H4 (cell line): ENCODE results near the gene CD247. TPM values are rescaled to one million over a fixed set of nuclear protein-coding genes. Genes with fewer than 3 reads are reported as not detected.

Source experiments
- DNase-seq: peaks from one replicate; pipeline ENCODE4 v3.0.0-alpha.2; 2015; ENCODE audit warnings: low spot score
- total RNA-seq: library from RNA; depleted of rRNA; stranded (reverse); fragments of >200 nt; shearing (Covaris generic); gene quantifications from 2 replicates; pipeline ENCODE4 v1.2.3, GENCODE V29; 2014; rRNA removed

CD247 gene
- total RNA-seq, 1 experiment from 2014 or later, result not detected

GRCh38 chr1:167416506-167416905 is 101.8 kb downstream of the CD247 start:
- no peak for DNase-seq

DNA sequence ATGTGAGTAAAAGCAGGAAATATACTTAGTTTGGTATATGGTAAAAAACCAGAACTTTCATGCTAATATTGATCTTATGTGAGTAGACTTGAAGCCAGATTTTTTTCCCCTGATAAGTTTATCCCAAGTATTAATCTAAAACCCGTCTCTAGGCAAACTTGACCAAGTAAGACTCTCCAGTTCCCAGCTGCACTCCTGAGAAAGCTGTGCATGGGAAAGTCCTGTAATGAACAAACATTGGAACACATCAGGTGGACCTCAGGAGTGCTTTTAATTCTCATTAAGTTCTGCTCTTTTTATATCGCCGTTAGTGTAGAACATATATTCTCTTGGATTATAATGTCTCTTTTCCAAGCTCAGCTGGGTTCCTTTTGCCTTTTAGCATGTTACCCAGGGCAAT is 105.0 kb downstream of the CD247 start:
- DNase-seq, result no peak

GRCh38 chr1:167412920-167413319 is 105.4 kb downstream of the CD247 start:
- DNase-seq, result no peak

- DNase-seq, result no peak
Measured at GRCh38 chr1:167412072-167412471, 106.3 kb downstream of the CD247 start.

DNA sequence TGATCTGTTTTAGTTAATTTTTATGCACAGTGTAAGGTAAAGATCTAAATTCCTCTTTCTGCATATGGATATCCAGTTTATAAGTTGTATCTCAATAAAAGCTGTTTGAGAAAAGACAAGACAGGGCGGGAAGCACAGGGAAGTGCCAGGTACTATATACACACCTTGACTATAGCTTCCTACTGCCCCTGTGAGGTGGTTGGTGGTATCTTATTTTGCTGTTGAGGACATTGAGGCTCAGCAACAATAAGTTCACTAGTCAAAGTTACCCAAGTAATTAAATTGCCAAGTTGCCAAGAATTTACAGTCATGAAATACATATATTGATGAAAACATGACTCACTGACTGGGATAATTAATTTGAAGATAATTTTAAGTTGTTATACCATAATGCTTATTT is 109.1 kb downstream of the CD247 start:
- DNase-seq, result no peak

GRCh38 chr1:167408355-167408754 is 110.0 kb downstream of the CD247 start:
- DNase-seq, result no peak

DNA sequence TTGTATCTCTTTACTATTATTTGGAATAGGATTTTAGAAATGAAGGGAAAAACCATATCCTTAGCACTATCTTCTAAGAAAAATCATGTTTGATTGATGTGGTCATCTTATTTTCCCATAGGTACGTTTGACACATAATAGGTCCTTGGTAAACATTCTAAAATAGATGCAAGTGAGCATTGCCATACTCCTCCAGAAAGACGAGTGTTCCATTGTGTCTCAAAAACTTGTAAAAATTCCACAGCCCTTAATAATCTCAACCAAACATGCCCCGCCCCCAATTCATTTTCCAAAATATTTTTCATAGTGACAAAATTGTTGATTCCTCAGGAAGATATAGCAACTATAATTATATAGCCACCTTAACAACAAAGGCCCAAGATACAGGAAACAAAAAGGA is 113.4 kb downstream of the CD247 start:
- DNase-seq, result no peak

DNA sequence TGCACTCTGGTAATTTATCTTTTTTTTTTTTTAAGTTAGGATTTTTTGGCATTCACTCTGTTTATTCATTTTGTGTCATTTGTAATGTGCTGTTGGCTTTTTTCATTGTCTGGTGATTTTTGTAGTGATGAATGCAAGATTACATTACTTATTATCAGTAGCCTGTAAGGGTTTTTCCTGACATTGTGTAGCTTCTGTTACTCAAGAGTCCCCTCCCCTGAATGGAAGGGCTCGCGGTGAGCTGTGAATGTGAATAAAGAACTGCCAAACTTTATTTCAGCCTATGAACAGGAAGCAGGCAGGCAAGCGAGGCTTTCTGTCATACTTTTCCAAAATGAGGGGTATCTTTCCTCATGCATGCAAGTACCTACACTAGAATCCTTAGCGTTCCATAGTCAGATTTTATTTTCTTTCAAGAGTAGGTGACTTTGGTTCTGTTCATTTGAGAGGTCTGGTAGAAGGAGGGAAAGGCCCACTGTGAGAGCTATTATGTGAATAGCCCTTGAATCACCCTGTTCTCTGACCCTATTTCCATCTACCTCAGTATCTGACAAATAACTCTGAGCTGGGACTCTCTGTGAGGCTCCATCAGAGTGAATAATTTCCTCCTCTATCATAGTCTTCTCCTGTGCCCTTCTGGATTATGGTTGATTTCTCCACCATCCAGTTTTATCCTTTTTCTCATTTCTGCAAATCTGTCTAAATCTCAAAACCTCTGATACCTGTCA is 114.0 kb downstream of the CD247 start:
- no peak for DNase-seq

- DNase-seq, result peak; percentile 52
Measured at GRCh38 chr1:167401260-167401873, 117.0 kb downstream of the CD247 start.

GRCh38 chr1:167400359-167400953 is 117.9 kb downstream of the CD247 start:
- no peak for DNase-seq

DNA sequence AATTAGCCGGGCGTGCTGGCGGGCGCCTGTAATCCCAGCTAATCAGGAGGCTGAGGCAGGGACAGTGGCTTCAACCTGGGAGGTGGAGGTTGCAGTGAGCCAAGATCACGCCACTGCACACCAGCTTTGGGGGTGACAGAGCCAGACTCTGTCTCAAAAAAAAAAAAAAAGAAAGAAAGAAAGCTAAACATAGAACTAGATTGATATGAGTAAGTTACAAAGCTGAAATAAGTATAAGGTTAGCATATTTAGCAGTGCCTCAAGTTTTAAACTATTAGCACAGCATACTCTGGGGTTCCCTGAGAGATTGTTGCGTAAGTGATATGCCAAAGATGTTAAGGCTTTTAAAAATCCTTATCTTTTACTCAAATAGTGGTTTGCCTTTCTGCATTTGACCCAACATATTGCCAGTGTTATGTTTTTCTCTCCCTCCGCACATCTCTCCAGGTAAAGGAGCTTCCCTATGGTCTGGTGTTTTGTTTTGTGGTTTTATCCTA is 126.1 kb downstream of the CD247 start:
- no peak for DNase-seq

DNA sequence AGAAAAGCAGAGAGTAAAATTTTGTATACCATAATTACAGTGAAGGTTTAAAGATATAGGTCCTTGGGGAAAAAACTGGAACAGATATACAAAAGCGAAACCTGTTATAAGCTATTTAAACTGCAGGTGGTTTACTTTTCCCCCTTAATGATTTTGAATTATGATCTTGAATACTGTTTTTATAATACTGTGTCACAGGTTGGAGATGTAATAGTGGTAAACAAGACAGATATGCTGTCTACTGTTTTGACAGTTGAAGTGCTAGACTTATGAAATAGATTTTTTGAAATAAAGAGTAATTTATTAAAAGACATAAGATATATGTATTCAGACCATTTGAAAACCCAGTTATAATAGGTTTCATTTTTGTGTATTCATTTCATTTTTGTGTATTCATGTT is 129.4 kb downstream of the CD247 start:
- no peak for DNase-seq

- no peak for DNase-seq
Measured at GRCh38 chr1:167387251-167387910, 130.9 kb downstream of the CD247 start.

Other genes starting within 250 kb of the CD247 start
- gene CREG1, start 35.2 kb upstream of the CD247 start, total RNA-seq, result 133 and 160 TPM in 2 replicates
- gene RCSD1, start 111.7 kb upstream of the CD247 start, total RNA-seq, result not detected in 2 replicates
- 59.2 and 76.5 TPM in 2 replicates for gene MPZL1, start 203.5 kb upstream of the CD247 start, total RNA-seq